ENCODE data around the gene XKR8.

Gene XKR8

GRCh38 chr1:27935721-27936120 lies 24.1 kb upstream of the XKR8 start:
- no peak overlapping the region for H3K4me3 ChIP-seq (ENCODE audit: low read depth, low read length)
- H3K79me2 ChIP-seq (ENCODE audit: control insufficient read depth, insufficient read depth, low read length, poor library complexity): no peaks in the 10 kb centered on the region
- H4K8ac ChIP-seq (ENCODE audit: low read depth, low read length): no peak overlapping the region
- no peaks in the 10 kb centered on the region for H3K27me3 ChIP-seq (ENCODE audit: insufficient read depth, low read length)
- H3K14ac ChIP-seq (ENCODE audit: low read length): no peak overlapping the region
- no peak overlapping the region for H3K18ac ChIP-seq (ENCODE audit: low read length)
- H3K9ac ChIP-seq (ENCODE audit: low read length): no peak overlapping the region
- no peak overlapping the region for H2BK5ac ChIP-seq (ENCODE audit: low read depth, low read length, poor library complexity)
- no peak overlapping the region for H4K91ac ChIP-seq (ENCODE audit: low read depth, low read length)
- H2BK120ac ChIP-seq (ENCODE audit: insufficient read depth, low read length, poor library complexity): no peak overlapping the region
- H3K9me3 ChIP-seq (ENCODE audit: insufficient read depth, low read depth, low read length): no peaks in the 10 kb centered on the region
- no peak overlapping the region for H3K27ac ChIP-seq (ENCODE audit: low read depth, low read length)
- no peak overlapping the region for H2BK12ac ChIP-seq (ENCODE audit: low read length)
- H4K12ac ChIP-seq (ENCODE audit: low read depth, low read length): no peak overlapping the region
- no peak overlapping the region for H2AFZ ChIP-seq (ENCODE audit: insufficient read depth, low read length, poor library complexity)
- DNase-seq: no peak
- no CpG with 5 or more reads among the region's 8 CpGs for WGBS (ENCODE audit: extremely low coverage, insufficient coverage, insufficient read length)
- no peak overlapping the region for H3K4me2 ChIP-seq (ENCODE audit: low read length)
- H2AK5ac ChIP-seq (ENCODE audit: low read length): no peak overlapping the region
- peaks cover 5 to 9% of the 10 kb centered on the region in 2 experiments for H3K4me1 ChIP-seq (ENCODE audit: control insufficient read depth in 1 of 2, insufficient read depth in 2 of 2, low read length in 2 of 2)
- H3K23ac ChIP-seq (ENCODE audit: low read length): no peak overlapping the region
- H3K4ac ChIP-seq (ENCODE audit: low read depth, low read length): no peak overlapping the region
- H3K79me1 ChIP-seq (ENCODE audit: low read length): peaks cover 6% of the 10 kb centered on the region
- no peaks in the 10 kb centered on the region for H3K36me3 ChIP-seq (ENCODE audit: control insufficient read depth in 1 of 2, insufficient read depth in 2 of 2, low read length in 2 of 2)

GRCh38 chr1:27936370-27936769 lies 23.4 kb upstream of the XKR8 start:
- Histone ChIP-seq H3K18ac (ENCODE audit: low read length) (no peak overlapping the region), H3K4me3 (ENCODE audit: low read depth, low read length) (no peak overlapping the region), H4K91ac (ENCODE audit: low read depth, low read length) (no peak overlapping the region), H3K14ac (ENCODE audit: low read length) (no peak overlapping the region), H2BK12ac (ENCODE audit: low read length) (no peak overlapping the region), H3K23ac (ENCODE audit: low read length) (no peak overlapping the region), H4K12ac (ENCODE audit: low read depth, low read length) (no peak overlapping the region), H3K9ac (ENCODE audit: low read length) (no peak overlapping the region), H2BK120ac (ENCODE audit: insufficient read depth, low read length, poor library complexity) (no peak overlapping the region), H3K4me1 (ENCODE audit: control insufficient read depth in 1 of 2, insufficient read depth in 2 of 2, low read length in 2 of 2) (peaks cover 5 to 9% of the 10 kb centered on the region in 2 experiments), H3K79me2 (ENCODE audit: control insufficient read depth, insufficient read depth, low read length, poor library complexity) (no peaks in the 10 kb centered on the region), H3K36me3 (ENCODE audit: control insufficient read depth in 1 of 2, insufficient read depth in 2 of 2, low read length in 2 of 2) (peaks cover 0 to 2% of the 10 kb centered on the region in 2 experiments), H3K27me3 (ENCODE audit: insufficient read depth, low read length) (no peaks in the 10 kb centered on the region), H2AFZ (ENCODE audit: insufficient read depth, low read length, poor library complexity) (no peak overlapping the region), H3K4me2 (ENCODE audit: low read length) (no peak overlapping the region), H3K79me1 (ENCODE audit: low read length) (peaks cover 6% of the 10 kb centered on the region), H3K27ac (ENCODE audit: low read depth, low read length) (no peak overlapping the region), H3K4ac (ENCODE audit: low read depth, low read length) (no peak overlapping the region), H4K8ac (ENCODE audit: low read depth, low read length) (no peak overlapping the region), H3K9me3 (ENCODE audit: insufficient read depth, low read depth, low read length) (no peaks in the 10 kb centered on the region), H2BK5ac (ENCODE audit: low read depth, low read length, poor library complexity) (no peak overlapping the region), H2AK5ac (ENCODE audit: low read length) (no peak overlapping the region)
- no CpG with 5 or more reads among the region's 5 CpGs for WGBS (ENCODE audit: extremely low coverage, insufficient coverage, insufficient read length)
- no peak for DNase-seq

GRCh38 chr1:27937524-27937836 lies 22.3 kb upstream of the XKR8 start:
- DNase-seq: no peak
- no CpG with 5 or more reads among the region's 1 CpG for WGBS (ENCODE audit: extremely low coverage, insufficient coverage, insufficient read length)

GRCh38 chr1:27938488-27938887 lies 21.3 kb upstream of the XKR8 start:
- H3K36me3 ChIP-seq (ENCODE audit: control insufficient read depth in 1 of 2, insufficient read depth in 2 of 2, low read length in 2 of 2): peaks cover 0 to 2% of the 10 kb centered on the region in 2 experiments

More at GRCh38 chr1:27937524-27937836, 22.3 kb upstream of the XKR8 start:
- Histone ChIP-seq H2AK5ac (ENCODE audit: low read length) (no peak overlapping the region), H3K9me3 (ENCODE audit: insufficient read depth, low read depth, low read length) (no peaks in the 10 kb centered on the region), H3K18ac (ENCODE audit: low read length) (no peak overlapping the region), H3K27ac (ENCODE audit: low read depth, low read length) (no peak overlapping the region), H2BK120ac (ENCODE audit: insufficient read depth, low read length, poor library complexity) (no peak overlapping the region), H2BK5ac (ENCODE audit: low read depth, low read length, poor library complexity) (no peak overlapping the region), H4K12ac (ENCODE audit: low read depth, low read length) (no peak overlapping the region), H4K8ac (ENCODE audit: low read depth, low read length) (no peak overlapping the region), H3K23ac (ENCODE audit: low read length) (no peak overlapping the region), H3K4ac (ENCODE audit: low read depth, low read length) (no peak overlapping the region), H3K9ac (ENCODE audit: low read length) (no peak overlapping the region), H2BK12ac (ENCODE audit: low read length) (no peak overlapping the region), H3K4me1 (ENCODE audit: control insufficient read depth in 1 of 2, insufficient read depth in 2 of 2, low read length in 2 of 2) (peaks cover 5 to 9% of the 10 kb centered on the region in 2 experiments), H3K79me2 (ENCODE audit: control insufficient read depth, insufficient read depth, low read length, poor library complexity) (no peaks in the 10 kb centered on the region), H3K14ac (ENCODE audit: low read length) (no peak overlapping the region), H3K36me3 (ENCODE audit: control insufficient read depth in 1 of 2, insufficient read depth in 2 of 2, low read length in 2 of 2) (peaks cover 0 to 2% of the 10 kb centered on the region in 2 experiments), H3K79me1 (ENCODE audit: low read length) (peaks cover 6% of the 10 kb centered on the region), H3K27me3 (ENCODE audit: insufficient read depth, low read length) (no peaks in the 10 kb centered on the region), H4K91ac (ENCODE audit: low read depth, low read length) (no peak overlapping the region), H3K4me2 (ENCODE audit: low read length) (no peak overlapping the region), H3K4me3 (ENCODE audit: low read depth, low read length) (no peak overlapping the region), H2AFZ (ENCODE audit: insufficient read depth, low read length, poor library complexity) (no peak overlapping the region)

More at GRCh38 chr1:27938488-27938887, 21.3 kb upstream of the XKR8 start:
- Histone ChIP-seq H2BK12ac (ENCODE audit: low read length) (no peak overlapping the region), H2BK120ac (ENCODE audit: insufficient read depth, low read length, poor library complexity) (no peak overlapping the region), H3K9ac (ENCODE audit: low read length) (no peak overlapping the region), H3K79me1 (ENCODE audit: low read length) (peaks cover 6% of the 10 kb centered on the region), H3K27me3 (ENCODE audit: insufficient read depth, low read length) (no peaks in the 10 kb centered on the region), H3K27ac (ENCODE audit: low read depth, low read length) (no peak overlapping the region), H3K23ac (ENCODE audit: low read length) (no peak overlapping the region), H3K4me2 (ENCODE audit: low read length) (no peak overlapping the region), H2AFZ (ENCODE audit: insufficient read depth, low read length, poor library complexity) (no peak overlapping the region), H3K4me1 (ENCODE audit: control insufficient read depth in 1 of 2, insufficient read depth in 2 of 2, low read length in 2 of 2) (peaks cover 5 to 9% of the 10 kb centered on the region in 2 experiments), H3K4ac (ENCODE audit: low read depth, low read length) (no peak overlapping the region), H4K91ac (ENCODE audit: low read depth, low read length) (no peak overlapping the region), H3K9me3 (ENCODE audit: insufficient read depth, low read depth, low read length) (no peaks in the 10 kb centered on the region), H2BK5ac (ENCODE audit: low read depth, low read length, poor library complexity) (no peak overlapping the region), H3K4me3 (ENCODE audit: low read depth, low read length) (no peak overlapping the region), H3K79me2 (ENCODE audit: control insufficient read depth, insufficient read depth, low read length, poor library complexity) (no peaks in the 10 kb centered on the region), H3K14ac (ENCODE audit: low read length) (no peak overlapping the region), H4K8ac (ENCODE audit: low read depth, low read length) (no peak overlapping the region), H3K18ac (ENCODE audit: low read length) (no peak overlapping the region), H2AK5ac (ENCODE audit: low read length) (no peak overlapping the region), H4K12ac (ENCODE audit: low read depth, low read length) (no peak overlapping the region)
- DNase-seq: no peak
- no CpG with 5 or more reads among the region's 4 CpGs for WGBS (ENCODE audit: extremely low coverage, insufficient coverage, insufficient read length)

All from trophoblast cell (in vitro differentiated cells and primary cell).